H1 (cell line): ENCODE data around the gene CXADR. TPM values are rescaled to one million over a fixed set of nuclear protein-coding genes. Genes with fewer than 3 reads are reported as not detected.

ENCODE experiments used
- CTCF ChIA-PET: fragments of 300-600 bp; sonication (Branson Sonifier 250); formaldehyde crosslinking; loops from one replicate; lab custom pipeline; 2021; ENCODE audit not compliant: partially characterized antibody; lab: Charles Lee
- POLR2A ChIA-PET: fragments of 300-600 bp; sonication (Branson Sonifier 250); formaldehyde crosslinking; loops from one replicate; lab custom pipeline; 2021; ENCODE audit warnings: inconsistent platforms; ENCODE audit not compliant: partially characterized antibody; lab: Charles Lee
- DNase-seq, 2 experiments: peaks; one replicate each; pipeline versions ENCODE4 v3.0.0 to v3.0.0-alpha.2; 2010 to 2022; ENCODE audit warnings: low spot score in 2 of 2, low read depth in 1 of 2, mixed read lengths in 1 of 2
- FAIRE-seq: peaks from 2 replicates; lab custom pipeline; 2011; peaks lifted over from hg19 to GRCh38; lab: Jason Lieb, UNC
- H2AFZ ChIP-seq: 2 replicates; pipeline ENCODE4 v1.8.1; 2012; ENCODE audit warnings: low read length, inconsistent platforms
- H2AK5ac ChIP-seq: 2 replicates; pipeline ENCODE4 v1.6.1; 2013; ENCODE audit warnings: low read depth, low read length
- H2BK120ac ChIP-seq: replicated peaks from 2 replicates; pipeline ENCODE3; 2013; ENCODE audit warnings: low read depth, low read length, inconsistent platforms
- H2BK12ac ChIP-seq: 2 replicates; pipeline ENCODE4 v1.6.1; 2013; ENCODE audit warnings: low read depth, low read length
- H2BK15ac ChIP-seq: 2 replicates; pipeline ENCODE4 v1.6.1; 2013; ENCODE audit warnings: low read length
- H2BK20ac ChIP-seq: 2 replicates; pipeline ENCODE4 v1.6.1; 2013; ENCODE audit warnings: low read length
- H2BK5ac ChIP-seq: 2 replicates; pipeline ENCODE4 v1.6.1; 2013; ENCODE audit warnings: low read depth, low read length
- H3K14ac ChIP-seq: 2 replicates; pipeline ENCODE4 v1.6.1; 2013; ENCODE audit warnings: inconsistent platforms; ENCODE audit not compliant: insufficient read length
- H3K18ac ChIP-seq: 2 replicates; pipeline ENCODE4 v1.6.1; 2013; ENCODE audit warnings: low read length; ENCODE audit errors: extremely low read depth
- H3K23ac ChIP-seq: 2 replicates; pipeline ENCODE4 v1.6.1; 2013; ENCODE audit warnings: inconsistent platforms; ENCODE audit not compliant: insufficient read length
- H3K23me2 ChIP-seq: 2 replicates; pipeline ENCODE4 v1.6.1; 2013; ENCODE audit warnings: low read depth, low read length
- H3K27ac ChIP-seq: 2 replicates; pipeline ENCODE4 v1.6.1; 2011; ENCODE audit warnings: low read depth, low read length, inconsistent platforms
- H3K27me3 ChIP-seq, 4 experiments: replicated peaks in 1 of 4; 1 replicate in 1 of 4; 2 replicates in 3 of 4; pipeline versions ENCODE4 v1.6.1 to v1.8.1; 2011 to 2013; ENCODE audit warnings: low read length in 3 of 4, mild to moderate bottlenecking in 3 of 4, inconsistent platforms in 2 of 4, mixed read lengths in 2 of 4, moderate library complexity in 1 of 4; ENCODE audit not compliant: control insufficient read depth in 3 of 4, insufficient read depth in 3 of 4; ENCODE audit errors: extremely low read depth in 1 of 4
- H3K36me3 ChIP-seq, 4 experiments: 2 replicates each; pipeline versions ENCODE4 v1.6.1 to v1.8.1; 2011 to 2013; ENCODE audit warnings: mild to moderate bottlenecking in 4 of 4, low read length in 3 of 4, moderate library complexity in 2 of 4, control low read depth in 1 of 4, inconsistent platforms in 1 of 4; ENCODE audit not compliant: insufficient read depth in 4 of 4, control insufficient read depth in 2 of 4
- H3K4ac ChIP-seq: replicated peaks from 2 replicates; pipeline ENCODE3; 2013; ENCODE audit warnings: low read length, low read depth, mixed read lengths, inconsistent platforms; ENCODE audit not compliant: insufficient read length
- H3K4me1 ChIP-seq, 4 experiments: replicated peaks in 1 of 4; 1 replicate in 1 of 4; 2 replicates in 3 of 4; pipeline versions ENCODE4 v1.6.1 to v1.8.1; 2011 to 2013; ENCODE audit warnings: low read length in 3 of 4, inconsistent platforms in 2 of 4, mixed read lengths in 1 of 4; ENCODE audit not compliant: insufficient read depth in 4 of 4, control insufficient read depth in 3 of 4
- H3K4me2 ChIP-seq, 2 experiments: 2 replicates each; pipeline versions ENCODE4 v1.6.1 to v1.8.1; 2011 to 2013; ENCODE audit warnings: low read depth in 2 of 2, low read length in 2 of 2, control low read depth in 1 of 2, inconsistent platforms in 1 of 2, mild to moderate bottlenecking in 1 of 2; ENCODE audit not compliant: insufficient read depth in 1 of 2
- H3K4me3 ChIP-seq, 4 experiments: fragments of 200-600, 300-600 bp in 1 of 4; sonication (generic), shearing (Covaris generic), sonication (Bioruptor Twin) in 1 of 4; 2 replicates each; pipeline versions ENCODE4 v1.5.1 to v1.8.1; 2011 to 2016; ENCODE audit warnings: low read length in 4 of 4, low read depth in 3 of 4, control low read depth in 2 of 4, inconsistent platforms in 2 of 4, mild to moderate bottlenecking in 2 of 4, mixed read lengths in 1 of 4, moderate library complexity in 1 of 4; ENCODE audit not compliant: insufficient read depth in 2 of 4; ENCODE audit errors: extremely low read depth in 1 of 4
- H3K56ac ChIP-seq: replicated peaks from 2 replicates; pipeline ENCODE3; 2013; ENCODE audit warnings: low read depth, mild to moderate bottlenecking, mixed read lengths, low read length, inconsistent platforms; ENCODE audit not compliant: insufficient read length
- H3K79me1 ChIP-seq: 2 replicates; pipeline ENCODE4 v1.6.1; 2013; ENCODE audit warnings: low read depth, low read length, control low read depth
- H3K79me2 ChIP-seq, 2 experiments: 2 replicates each; pipeline versions ENCODE4 v1.6.1 to v1.8.1; 2012 to 2013; ENCODE audit warnings: low read length in 2 of 2, mild to moderate bottlenecking in 2 of 2, inconsistent platforms in 1 of 2; ENCODE audit not compliant: insufficient read depth in 2 of 2, control insufficient read depth in 1 of 2
- H3K9ac ChIP-seq, 4 experiments: replicated peaks in 1 of 4; 1 replicate in 1 of 4; 2 replicates in 3 of 4; pipeline versions ENCODE4 v1.6.1 to v1.8.1; 2011 to 2013; ENCODE audit warnings: low read depth in 3 of 4, low read length in 3 of 4, control low read depth in 2 of 4, mild to moderate bottlenecking in 2 of 4, moderate library complexity in 2 of 4, inconsistent platforms in 1 of 4; ENCODE audit errors: extremely low read depth in 1 of 4
- H3K9me3 ChIP-seq, 2 experiments: 2 replicates each; pipeline versions ENCODE4 v1.6.1 to v1.8.1; 2012 to 2013; ENCODE audit warnings: mild to moderate bottlenecking in 2 of 2, moderate library complexity in 2 of 2, control low read depth in 1 of 2, inconsistent platforms in 1 of 2, low read depth in 1 of 2, low read length in 1 of 2, mixed read lengths in 1 of 2; ENCODE audit not compliant: insufficient read depth in 2 of 2
- H4K20me1 ChIP-seq, 2 experiments: replicated peaks in 1 of 2; 2 replicates each; pipeline versions ENCODE3 to v1.8.1; 2011 to 2013; ENCODE audit warnings: inconsistent platforms in 2 of 2, low read length in 2 of 2, mild to moderate bottlenecking in 1 of 2; ENCODE audit not compliant: insufficient read depth in 2 of 2, control insufficient read depth in 1 of 2
- H4K5ac ChIP-seq: 2 replicates; pipeline ENCODE4 v1.6.1; 2013; ENCODE audit warnings: low read length, low read depth, mixed read lengths, inconsistent platforms; ENCODE audit not compliant: insufficient read length
- H4K8ac ChIP-seq: 2 replicates; pipeline ENCODE4 v1.8.0; 2013; ENCODE audit warnings: mild to moderate bottlenecking, moderate library complexity, low read length, inconsistent platforms; ENCODE audit not compliant: insufficient read depth; ENCODE audit errors: extremely low read depth
- H4K91ac ChIP-seq: replicated peaks from 2 replicates; pipeline ENCODE3; 2013; ENCODE audit warnings: low read length, mixed read lengths, inconsistent platforms; ENCODE audit not compliant: insufficient read length
- ASH2L ChIP-seq: fragments of 200-600, 300-600 bp; sonication (generic); IDR thresholded peaks from one replicate; pipeline ENCODE4 v1.7.1; 2017; ENCODE audit warnings: low read length
- BACH1 ChIP-seq: IDR thresholded peaks from 2 replicates; pipeline ENCODE4 v1.6.1; 2012; ENCODE audit warnings: low read length, improper control_type of control experiment
- CHD2 ChIP-seq: IDR thresholded peaks from 2 replicates; pipeline ENCODE4 v1.6.1; 2012; ENCODE audit warnings: low read length, improper control_type of control experiment
- EGR1 ChIP-seq: IDR thresholded peaks from 2 replicates; pipeline ENCODE4 v1.6.1; 2011; ENCODE audit warnings: low read depth, low read length, borderline replicate concordance
- EP300 ChIP-seq, 2 experiments: IDR thresholded peaks; 1 replicate in 1 of 2; 2 replicates in 1 of 2; pipeline ENCODE4 v1.6.1; 2011 to 2012; ENCODE audit warnings: low read depth in 2 of 2, low read length in 2 of 2, mild to moderate bottlenecking in 2 of 2, borderline replicate concordance in 1 of 2, inconsistent platforms in 1 of 2, moderate library complexity in 1 of 2
- HDAC2 ChIP-seq, 2 experiments: fragments of 300-600 bp in 1 of 2; sonication (generic) in 1 of 2; IDR thresholded peaks; 2 replicates each; pipeline ENCODE4 v1.6.1; 2011 to 2012; ENCODE audit warnings: low read depth in 2 of 2, low read length in 2 of 2, mild to moderate bottlenecking in 2 of 2, moderate library complexity in 2 of 2, borderline replicate concordance in 1 of 2, inconsistent platforms in 1 of 2
- HDAC6 ChIP-seq: IDR thresholded peaks from one replicate; pipeline ENCODE4 v1.7.1; 2012; ENCODE audit warnings: low read depth, mild to moderate bottlenecking, inconsistent platforms, low read length, moderate library complexity
- RFX5 ChIP-seq: IDR thresholded peaks from 2 replicates; pipeline ENCODE4 v1.6.1; 2011; ENCODE audit warnings: low read depth, low read length, improper control_type of control experiment, borderline replicate concordance
- RXRA ChIP-seq: IDR thresholded peaks from 2 replicates; pipeline ENCODE4 v1.6.1; 2011; ENCODE audit warnings: low read depth, mild to moderate bottlenecking, low read length, moderate library complexity; ENCODE audit not compliant: insufficient read depth
- SIRT6 ChIP-seq: IDR thresholded peaks from one replicate; pipeline ENCODE4 v1.7.1; 2012; ENCODE audit warnings: low read length, inconsistent platforms
- SP4 ChIP-seq: IDR thresholded peaks from 2 replicates; pipeline ENCODE4 v1.6.1; 2012; ENCODE audit warnings: low read length, inconsistent platforms
- SUZ12 ChIP-seq: fragments of 200-600 bp; sonication (generic); IDR thresholded peaks from 2 replicates; pipeline ENCODE4 v1.6.1; 2012; ENCODE audit warnings: mild to moderate bottlenecking, inconsistent platforms, low read length, moderate library complexity, mixed read lengths
- WGBS, 2 experiments: shearing (Covaris generic) in 1 of 2; methylation state at CpG; one replicate each; pipeline versions ENCODE4 v1.1.6 to v1.1.7; 2013 to 2015; ENCODE audit warnings: low lambda C conversion rate in 2 of 2, mixed read lengths in 2 of 2, inconsistent platforms in 1 of 2, low coverage in 1 of 2, missing lambda C conversion rate in 1 of 2; ENCODE audit not compliant: insufficient replicate concordance in 2 of 2, insufficient coverage in 1 of 2, insufficient read length in 1 of 2; ENCODE audit errors: extremely low coverage in 1 of 2, missing lambda C conversion rate in 1 of 2; 5-methylcytosine and 5-hydroxymethylcytosine counted together
- polyA plus RNA-seq, 7 experiments: library from polyadenylated mRNA; depleted of rRNA in 3 of 7; stranded (reverse) in 5 of 7; unstranded in 2 of 7; fragments of >200 nt in 5 of 7; fragments of 200-250 nt in 2 of 7; gene quantifications; 1 replicate in 5 of 7; 2 replicates in 1 of 7; 4 replicates in 1 of 7; pipeline versions ENCODE4 v1.2.1 to v1.2.3, GENCODE V29; 2011 to 2013; ENCODE audit warnings: missing spikeins in 2 of 7, mixed read lengths in 2 of 7
- total RNA-seq: library from RNA; stranded (reverse); fragmentation: NEBNext Ultra II Directional; extraction: Animal tissue kit (Norgen Biotek cat#: 25700); gene quantifications from 2 replicates; pipeline ENCODE4 v1.2.1, GENCODE V29; 2021

CXADR gene
- total and polyA plus RNA-seq, 2 of the 8 experiments (the other 6 are each of a cell fraction or from before 2014, with no cell fraction given): 45.6 to 145 TPM

- Histone ChIP-seq H2BK15ac (no peak overlapping the region), H3K79me1 (peaks cover 8% of the 10 kb centered on the region), H3K9me3 (no peaks in the 10 kb centered on the region), H2BK12ac (no peak overlapping the region), H2BK5ac (no peak overlapping the region), H2AK5ac (no peak overlapping the region), H2BK120ac (no peak overlapping the region), H3K23ac (no peak overlapping the region), H3K4ac (no peak overlapping the region), H3K27me3 (no peaks in the 10 kb centered on the region), H3K4me3 (no peak overlapping the region), H3K79me2 (peaks cover 71 to 100% of the 10 kb centered on the region in 2 experiments), H2BK20ac (no peak overlapping the region), H3K9ac (no peak overlapping the region), H3K36me3 (peaks cover 0 to 9% (median 0%) of the 10 kb centered on the region in 4 experiments; a peak in 1 of 8 replicates), H4K8ac (no peak overlapping the region), H3K4me1 (peaks cover 2 to 15% (median 14%) of the 10 kb centered on the region in 4 experiments; a peak in 5 of 7 replicates), H4K20me1 (peaks cover 42 to 43% of the 10 kb centered on the region in 2 experiments), H3K18ac (no peak overlapping the region), H4K91ac (no peak overlapping the region), H3K14ac (no peak overlapping the region), H3K4me2 (no peak overlapping the region; a peak in 1 of 4 replicates), H3K27ac (no peak overlapping the region), H3K23me2 (no peaks in the 10 kb centered on the region), H4K5ac (no peak overlapping the region), H2AFZ (no peak overlapping the region), H3K56ac (no peak overlapping the region)
- DNase-seq: no peak
- WGBS, 2 experiments: 96% methylated on average over 6 of the region's 6 CpGs; no CpG with 5 or more reads in 1 of the 2 experiments
- ChIA-PET CTCF (interaction anchor here (1.2 kb wide), 1 partner anchor 11 kb away, joined by 3 read pairs; no protein-coding TSS in a partner anchor), POLR2A (interaction anchor here (1.1 kb wide), 1 partner anchor 13 kb away, joined by 5 read pairs; no protein-coding TSS in a partner anchor)
- FAIRE-seq: no peak
- no peak for TF ChIP-seq EGR1
- TF ChIP-seq HDAC2 (IDR thresholded peaks at IDR 0.05; ENCODE audit: borderline replicate concordance in 1 of 2, low read depth in 2 of 2, low read length in 2 of 2): no peak
- TF ChIP-seq ASH2L: no peak
- TF ChIP-seq BACH1: no peak
- no peak for TF ChIP-seq SIRT6
- no peak for TF ChIP-seq RXRA
- TF ChIP-seq EP300 (IDR thresholded peaks at IDR 0.05; ENCODE audit: borderline replicate concordance in 1 of 2, low read depth in 2 of 2, low read length in 2 of 2): no peak
- TF ChIP-seq SP4: no peak
- TF ChIP-seq RFX5: no peak
- TF ChIP-seq SUZ12: no peak
- TF ChIP-seq CHD2: no peak
- no peak for TF ChIP-seq HDAC6
These were observed 11.8 kb downstream of the CXADR start for GRCh38 chr21:17524635-17525034.
